Hematopoietic multipotent progenitor cell treated with erythropoietin and hydrocortisone succinate and interleukin-3 and kit ligand, for 15 days (in vitro differentiated cells): Measurements from ENCODE around the gene IMP3.

ENCODE experiments used
- DNase-seq: peaks from one replicate; pipeline ENCODE4 v3.0.0-alpha.2; 2015; ENCODE audit warnings: low spot score

The IMP3 gene

DNA sequence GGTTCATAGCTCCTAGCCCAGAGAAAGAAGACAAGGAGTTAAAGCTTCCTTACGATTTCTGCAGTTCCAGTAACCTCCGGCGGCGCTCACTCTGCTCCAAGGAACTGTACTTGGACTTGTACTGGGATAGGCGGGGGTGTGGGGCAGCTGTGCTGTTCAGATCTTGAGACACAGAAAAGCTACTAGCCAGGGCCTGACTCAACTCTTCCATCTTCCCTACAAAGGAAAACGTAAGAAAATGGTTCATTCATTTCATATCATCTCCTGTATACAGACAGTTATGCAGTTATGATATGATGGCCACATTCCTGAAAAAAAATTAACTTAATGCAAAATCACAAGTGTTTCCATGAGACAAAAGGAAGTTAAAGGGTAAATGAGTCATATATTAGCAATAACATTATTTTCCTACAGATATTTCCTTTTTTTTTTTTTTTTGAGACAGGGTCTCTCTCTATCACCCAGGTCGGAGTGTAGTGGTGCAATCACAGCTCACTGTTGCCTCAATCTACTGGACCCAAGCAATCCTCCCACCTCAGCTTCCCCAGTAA, 19.1 kb downstream of the IMP3 start:
- no peak for DNase-seq

DNA sequence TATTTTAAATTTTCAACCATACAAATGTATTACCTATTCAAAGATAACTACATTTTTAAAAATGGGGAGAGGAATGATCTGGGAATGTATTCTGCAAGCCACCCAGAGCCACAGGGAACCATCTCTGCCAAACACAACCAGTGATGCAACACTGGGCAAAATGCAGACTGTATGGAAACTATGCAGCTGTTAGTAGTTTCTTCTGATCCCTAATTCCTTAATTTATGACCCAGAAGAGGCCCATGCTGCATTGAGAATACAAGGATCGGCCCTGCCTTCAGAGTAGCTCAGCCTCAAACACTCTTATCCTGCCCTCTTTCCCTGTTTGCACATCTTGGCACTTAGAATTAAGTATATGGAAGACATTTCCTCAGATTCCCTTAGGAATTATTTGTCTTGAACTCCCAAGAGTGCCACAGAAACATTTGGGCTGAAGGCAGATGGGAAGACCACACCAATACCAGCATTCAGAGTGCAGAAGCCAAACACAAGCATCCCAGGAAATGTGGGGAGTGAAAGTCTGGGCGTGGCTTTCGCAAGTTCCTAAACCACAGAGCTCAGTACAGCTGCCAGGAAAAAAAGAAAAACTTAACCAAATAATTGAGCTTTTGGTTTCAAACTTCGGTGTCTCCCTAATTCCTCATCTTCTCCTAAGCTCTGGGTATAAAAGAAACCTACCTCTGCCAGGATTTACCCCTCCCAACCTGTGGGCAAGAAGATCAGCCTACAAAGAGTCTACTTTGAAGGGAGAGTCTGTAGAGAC, 19.8 kb downstream of the IMP3 start:
- no peak for DNase-seq

DNA sequence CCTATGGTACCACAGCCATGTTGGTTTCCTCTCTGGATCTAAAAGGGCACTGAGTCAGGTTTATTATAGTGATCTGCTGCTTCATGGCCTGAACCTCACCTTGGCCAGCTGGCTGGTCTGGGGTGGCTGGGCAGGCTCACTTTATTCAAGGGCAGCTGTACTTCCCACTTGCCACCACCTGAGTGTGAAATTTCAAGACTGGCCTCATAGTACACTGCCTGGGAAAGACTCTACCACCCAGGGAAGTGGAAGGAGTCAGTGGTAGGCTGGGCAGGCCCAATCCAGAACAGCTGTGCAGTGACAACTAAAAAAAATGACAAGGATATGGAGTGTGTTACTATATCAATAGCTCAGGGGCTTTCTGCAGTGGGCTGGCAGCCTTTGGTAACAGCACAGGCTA, 23.3 kb downstream of the IMP3 start:
- DNase-seq: no peak

DNA sequence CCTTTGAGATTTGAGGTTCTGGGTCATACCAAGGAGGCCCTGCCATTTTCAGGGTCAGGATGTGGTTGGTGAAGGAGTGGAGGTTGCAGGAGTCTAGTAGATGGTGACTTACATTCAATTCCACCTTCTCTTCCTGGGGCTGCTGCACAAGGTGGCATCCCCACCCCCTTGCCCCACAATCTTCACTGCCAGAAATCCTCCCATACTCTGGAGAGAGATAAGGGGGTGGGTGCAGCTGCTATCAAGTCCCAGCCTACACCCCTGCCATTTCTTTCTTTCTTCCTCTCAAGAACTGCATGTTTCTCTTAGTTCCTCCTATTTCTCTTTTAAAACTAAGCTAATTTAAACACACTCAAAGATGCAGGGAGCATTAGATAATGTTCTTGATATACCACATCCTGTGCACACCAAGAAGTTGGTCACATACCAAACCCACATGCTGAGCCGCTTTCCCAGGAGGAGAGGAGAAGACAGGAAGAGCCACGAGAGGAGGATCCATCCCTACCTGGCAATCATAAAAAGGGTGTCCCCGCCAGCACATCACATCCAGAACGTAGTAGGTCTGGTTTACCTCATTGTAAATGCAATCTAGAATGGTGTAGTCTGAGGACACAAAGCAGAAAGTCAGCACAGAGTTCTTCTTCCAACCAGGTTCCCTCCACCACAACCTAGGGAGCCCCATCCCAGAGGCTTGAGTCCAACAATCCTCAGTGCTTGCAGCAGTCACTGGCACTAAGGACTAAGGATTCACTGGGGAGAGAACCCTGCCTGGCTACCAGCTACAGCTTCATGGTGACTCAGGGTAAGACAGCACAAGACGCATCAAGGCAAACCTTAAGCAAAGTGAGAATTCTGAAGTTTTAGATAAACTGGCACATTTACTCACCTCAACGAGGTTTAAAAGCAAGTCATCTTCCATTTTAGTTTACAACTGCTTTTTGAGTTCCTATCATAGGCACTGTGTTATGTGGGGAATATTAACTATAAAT, 33.0 kb downstream of the IMP3 start:
- DNase-seq: peak; percentile 84

DNA sequence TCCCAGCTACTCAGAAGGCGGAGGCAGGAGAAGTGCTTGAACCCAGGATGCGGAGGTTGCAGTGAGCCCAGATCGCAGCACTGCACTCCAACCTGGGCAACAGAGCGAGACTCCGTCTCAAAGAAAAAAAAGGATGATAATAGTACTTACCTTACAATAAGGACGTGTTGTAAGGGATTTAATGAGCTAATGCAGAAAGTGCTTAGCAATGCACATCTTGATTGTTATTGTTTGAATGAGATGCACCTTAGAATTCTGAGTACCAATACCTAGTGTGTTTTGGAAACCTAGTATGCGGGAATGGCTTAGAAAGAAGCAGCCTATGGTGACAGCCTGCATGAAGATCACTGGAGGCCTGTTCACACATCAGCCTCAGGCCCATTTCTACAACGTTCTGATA, 34.0 kb downstream of the IMP3 start:
- DNase-seq: no peak

DNA sequence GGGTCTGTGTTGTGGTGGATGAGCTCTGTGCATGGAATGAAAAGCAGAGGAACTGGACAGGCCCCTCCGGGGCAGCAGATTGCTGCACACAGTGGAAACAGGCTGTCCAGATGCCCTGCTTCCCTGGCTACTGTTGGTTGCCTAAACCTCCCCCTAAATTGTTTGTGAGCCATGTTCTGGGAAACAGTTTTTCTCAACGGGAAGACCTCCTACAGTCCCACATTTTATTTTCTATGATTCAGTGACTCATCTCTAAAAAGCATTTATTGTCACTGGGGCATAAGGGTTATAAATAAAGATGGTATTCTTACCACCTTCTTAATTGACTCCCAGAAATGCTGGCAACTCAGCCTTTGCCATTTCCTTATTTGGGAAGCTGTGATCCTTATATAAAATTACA, 40.6 kb downstream of the IMP3 start:
- DNase-seq: no peak

DNA sequence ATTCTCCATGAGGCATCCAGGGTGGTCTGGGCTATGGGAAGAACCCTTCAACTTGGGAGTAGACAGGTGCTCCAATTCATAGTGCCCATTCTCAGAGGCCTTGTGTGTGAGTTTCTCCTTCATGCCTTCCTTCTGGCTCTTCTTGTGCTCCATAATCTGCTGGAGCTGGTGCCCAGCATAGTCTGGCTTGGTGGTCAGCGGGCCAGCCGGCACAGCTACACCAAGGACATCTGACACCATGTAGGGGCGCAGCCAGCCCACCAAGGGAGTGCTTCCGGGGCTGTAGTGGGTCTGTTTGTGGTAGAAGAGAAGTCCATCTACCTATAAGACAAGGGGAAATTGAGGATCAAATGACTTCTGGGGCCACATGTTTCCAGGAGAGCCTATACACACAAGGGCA, 41.7 kb downstream of the IMP3 start:
- DNase-seq: no peak

DNA sequence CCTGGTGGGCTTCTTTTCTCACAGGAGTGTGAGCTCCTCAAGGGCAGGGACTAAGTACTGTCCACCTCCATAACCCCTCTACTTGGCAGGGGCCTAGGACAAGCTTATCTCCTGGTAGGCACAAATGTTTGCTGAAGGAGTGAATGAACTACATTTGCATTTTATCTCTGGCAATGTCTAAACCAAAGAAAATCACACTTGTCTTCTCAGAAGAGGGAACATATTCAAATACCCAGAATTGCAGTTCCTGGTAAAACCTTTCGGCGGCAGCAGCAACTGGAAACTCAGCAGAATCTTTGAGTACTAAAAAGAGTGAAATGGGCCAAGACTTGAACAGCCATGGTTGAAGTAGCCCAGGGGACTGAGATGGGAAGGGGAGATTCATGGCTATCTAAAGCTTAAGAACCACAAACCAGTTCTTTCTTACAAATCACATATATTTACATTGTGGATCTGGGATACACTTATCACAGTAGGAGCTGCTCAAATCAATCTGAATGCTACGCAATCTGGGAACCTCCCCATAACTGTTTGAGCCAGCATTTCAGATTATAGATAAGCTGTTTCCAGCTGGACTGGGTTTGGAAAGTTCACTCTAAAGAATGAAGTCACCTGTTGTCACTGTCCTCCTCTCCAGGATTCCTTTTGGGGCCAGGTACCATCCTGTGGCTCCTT, 42.2 kb downstream of the IMP3 start:
- DNase-seq: peak; percentile 66

DNA sequence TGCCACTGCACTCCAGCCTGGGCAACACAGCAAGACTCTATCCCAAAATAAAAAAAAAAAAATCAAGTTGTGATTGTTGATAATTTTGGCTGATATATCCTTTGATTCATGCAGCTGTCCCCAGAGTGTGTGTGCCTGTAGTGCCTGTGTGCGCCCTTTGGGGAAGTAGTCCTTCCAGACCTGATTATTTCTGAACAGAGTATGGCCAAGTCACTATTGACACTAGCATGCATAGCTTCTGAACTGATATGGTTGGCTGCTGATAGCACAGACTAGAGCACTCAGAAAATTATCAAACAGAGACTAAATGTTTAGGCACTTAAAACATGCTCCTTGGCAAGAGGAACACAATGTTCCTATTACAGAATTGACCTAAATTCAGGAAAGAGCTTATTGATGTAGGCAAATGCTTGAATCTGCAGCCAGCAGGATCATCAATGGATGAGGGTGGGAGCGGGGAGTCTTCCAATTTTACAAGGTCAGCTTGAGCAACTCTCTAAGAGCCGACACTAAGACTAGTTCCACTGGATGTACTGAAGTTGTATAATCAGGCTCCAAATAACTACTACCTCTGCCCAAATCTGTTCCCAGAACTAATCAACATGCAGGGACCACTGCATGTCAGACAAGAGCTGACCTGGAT, 43.2 kb downstream of the IMP3 start:
- DNase-seq: no peak

DNA sequence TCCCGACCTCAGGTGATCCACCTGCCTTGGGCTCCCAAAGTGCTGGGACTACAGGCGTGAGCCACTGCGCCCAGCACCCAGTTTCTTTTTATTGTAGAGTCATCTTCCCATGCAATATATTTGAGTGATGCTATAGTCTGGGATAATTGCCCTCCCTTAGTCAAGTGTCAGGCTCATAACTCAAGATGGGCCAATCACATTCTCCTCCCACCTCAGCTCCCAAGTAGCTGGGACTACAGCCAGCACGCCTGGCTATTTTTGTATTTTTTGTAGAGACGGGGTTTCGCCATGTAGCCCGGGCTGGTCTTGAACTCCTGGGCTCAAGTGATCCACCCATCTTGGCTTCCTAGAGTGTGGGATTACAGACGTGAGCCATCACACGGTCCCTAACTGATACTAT, 45.7 kb downstream of the IMP3 start:
- no peak for DNase-seq

DNA sequence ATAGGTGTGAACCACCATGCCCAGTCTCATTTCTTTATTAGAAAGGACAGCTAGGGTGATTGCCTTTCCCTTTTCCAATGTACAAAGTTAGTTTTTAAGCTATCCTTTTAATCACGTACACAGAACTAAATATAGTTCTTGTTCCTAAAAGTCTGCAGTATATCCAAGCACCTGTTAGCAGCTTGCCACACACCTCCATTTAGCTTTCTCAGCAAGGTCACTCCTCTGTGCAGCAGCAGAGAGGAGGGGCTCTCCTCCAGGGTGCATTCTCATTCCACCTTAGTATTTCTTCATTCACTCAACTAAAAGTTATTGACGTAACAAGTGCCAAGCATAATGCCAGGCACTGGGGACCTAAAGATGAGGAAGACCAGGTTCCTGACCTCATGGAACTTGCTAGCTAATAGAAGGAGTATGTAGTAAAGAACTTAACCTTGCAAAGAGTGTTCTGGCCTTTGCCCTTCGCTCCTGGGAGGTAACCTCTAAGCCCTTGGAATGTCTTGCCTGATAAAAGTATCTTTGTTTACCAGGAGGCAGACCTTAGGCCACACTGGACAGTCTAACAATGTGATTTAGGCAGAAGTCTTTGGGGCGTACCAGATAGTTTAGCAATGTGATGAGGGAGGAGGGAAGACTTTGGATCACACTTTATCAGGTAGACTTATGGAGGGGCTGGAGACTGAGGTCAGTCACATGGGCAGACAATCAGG, 48.2 kb downstream of the IMP3 start:
- no peak for DNase-seq

DNA sequence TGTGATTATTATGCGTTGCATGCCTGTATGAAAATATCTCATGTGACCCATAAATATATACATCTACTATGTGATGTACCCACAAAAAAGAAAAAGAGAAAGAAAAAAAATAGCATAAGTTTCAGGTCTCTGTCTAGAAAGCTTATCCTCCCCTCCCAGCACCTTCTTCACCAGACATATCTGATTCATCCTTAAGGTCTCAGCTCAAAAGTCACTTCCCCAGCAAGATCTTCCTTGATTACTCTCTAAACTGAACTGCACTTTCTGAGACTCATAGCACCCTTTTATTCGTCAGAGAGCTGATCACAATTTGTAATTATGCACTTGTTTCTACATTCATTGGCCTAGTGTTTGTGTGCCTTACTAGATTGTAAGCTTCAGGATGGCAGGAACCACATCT, 49.8 kb downstream of the IMP3 start:
- DNase-seq: no peak
